ENCODE results near the gene ANKRD13D.
"Not testable (repeated sequence)": the region's sequence is repeated elsewhere in the genome, so short reads cannot be mapped to it uniquely, and the experiment has no call there.

The ANKRD13D gene

DNA sequence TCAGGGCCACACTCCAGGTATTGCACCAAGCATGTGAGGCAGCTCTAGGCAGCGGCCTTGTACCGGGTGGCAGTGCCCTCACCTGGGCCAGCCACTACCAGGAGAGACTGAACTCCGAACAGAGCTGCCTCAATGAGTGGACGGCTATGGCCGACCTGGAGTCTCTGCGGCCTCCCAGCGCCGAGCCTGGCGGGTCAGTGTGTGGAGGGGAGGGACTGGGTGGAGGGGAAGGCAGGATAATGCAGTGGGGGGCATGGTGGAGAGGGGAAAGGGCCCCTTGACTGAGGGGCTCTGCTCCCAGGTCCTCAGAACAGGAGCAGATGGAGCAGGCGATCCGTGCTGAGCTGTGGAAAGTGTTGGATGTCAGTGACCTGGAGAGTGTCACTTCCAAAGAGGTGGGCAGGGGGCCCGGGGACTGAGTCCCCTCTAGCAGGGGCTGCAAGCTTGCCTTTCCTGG is 18.5 kb downstream of the ANKRD13D start:
- no peak for DNase-seq

- DNase-seq: no peak
These were observed 19.1 kb downstream of the ANKRD13D start for GRCh38 chr11:67308031-67308866.

- DNase-seq: peak; percentile 20
These were observed 20.1 kb downstream of the ANKRD13D start for GRCh38 chr11:67309166-67309565.

GRCh38 chr11:67309661-67310061 is 20.6 kb downstream of the ANKRD13D start:
- DNase-seq: no peak

DNA sequence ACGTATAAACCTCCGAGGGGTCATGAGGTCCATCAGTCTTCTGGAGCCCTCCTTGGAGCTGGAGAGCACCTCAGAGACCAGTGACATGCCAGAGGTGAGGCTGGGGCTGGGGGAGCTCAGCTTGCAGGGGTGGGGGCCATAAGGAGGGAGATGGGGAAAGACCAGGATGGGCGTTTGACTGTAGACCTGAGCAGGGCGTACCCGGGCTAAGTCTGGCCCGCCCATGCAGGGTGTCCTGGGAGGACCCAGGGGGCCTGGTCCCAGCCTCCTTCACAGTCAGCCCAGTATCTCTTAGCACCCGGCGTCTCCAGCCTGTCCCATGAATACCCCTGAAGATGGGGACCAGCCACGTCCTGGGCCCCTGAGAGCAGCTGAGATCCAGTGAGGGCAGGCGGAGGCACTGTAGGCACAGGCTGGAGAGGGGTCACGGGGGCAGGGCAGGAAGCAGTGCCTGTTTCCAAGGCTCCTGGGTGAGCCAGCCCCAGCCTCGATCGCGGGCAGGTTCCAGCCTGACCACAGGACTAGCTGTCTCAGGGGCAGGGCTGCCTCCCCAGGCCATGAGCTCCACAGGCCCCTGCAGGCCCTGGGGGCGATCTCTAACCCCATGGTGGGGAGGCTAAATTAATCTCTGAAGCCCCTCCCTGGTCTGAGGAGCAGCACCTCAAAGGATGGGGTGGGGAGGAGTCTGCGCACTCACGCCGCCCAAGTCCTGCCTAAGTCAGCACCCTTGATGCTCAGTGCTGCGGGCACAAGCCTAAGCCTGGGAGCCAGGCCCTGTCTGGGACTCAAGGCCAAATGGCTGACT is 21.3 kb downstream of the ANKRD13D start:
- no peak for DNase-seq

- DNase-seq: no peak
These were observed 22.0 kb downstream of the ANKRD13D start for GRCh38 chr11:67311051-67311555.

DNA sequence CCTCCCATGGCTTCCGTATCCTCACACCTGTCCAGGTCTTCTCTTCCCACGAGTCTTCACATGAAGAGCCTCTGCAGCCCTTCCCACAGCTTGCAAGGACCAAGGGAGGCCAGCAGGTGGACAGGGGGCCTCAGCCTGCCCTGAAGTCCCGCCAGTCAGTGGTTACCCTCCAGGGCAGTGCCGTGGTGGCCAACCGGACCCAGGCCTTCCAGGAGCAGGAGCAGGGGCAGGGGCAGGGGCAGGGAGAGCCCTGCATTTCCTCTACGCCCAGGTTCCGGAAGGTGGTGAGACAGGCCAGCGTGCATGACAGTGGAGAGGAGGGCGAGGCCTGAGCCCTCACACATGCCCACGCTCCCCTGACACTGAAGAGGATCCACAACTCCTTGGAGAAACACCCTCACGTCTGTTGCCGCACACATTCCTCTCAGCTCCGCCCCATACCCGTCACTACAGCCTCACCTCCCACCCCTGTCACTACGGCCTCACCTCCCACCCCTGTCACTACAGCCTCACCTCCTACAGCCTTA is 22.5 kb downstream of the ANKRD13D start:
- DNase-seq: no peak

DNA sequence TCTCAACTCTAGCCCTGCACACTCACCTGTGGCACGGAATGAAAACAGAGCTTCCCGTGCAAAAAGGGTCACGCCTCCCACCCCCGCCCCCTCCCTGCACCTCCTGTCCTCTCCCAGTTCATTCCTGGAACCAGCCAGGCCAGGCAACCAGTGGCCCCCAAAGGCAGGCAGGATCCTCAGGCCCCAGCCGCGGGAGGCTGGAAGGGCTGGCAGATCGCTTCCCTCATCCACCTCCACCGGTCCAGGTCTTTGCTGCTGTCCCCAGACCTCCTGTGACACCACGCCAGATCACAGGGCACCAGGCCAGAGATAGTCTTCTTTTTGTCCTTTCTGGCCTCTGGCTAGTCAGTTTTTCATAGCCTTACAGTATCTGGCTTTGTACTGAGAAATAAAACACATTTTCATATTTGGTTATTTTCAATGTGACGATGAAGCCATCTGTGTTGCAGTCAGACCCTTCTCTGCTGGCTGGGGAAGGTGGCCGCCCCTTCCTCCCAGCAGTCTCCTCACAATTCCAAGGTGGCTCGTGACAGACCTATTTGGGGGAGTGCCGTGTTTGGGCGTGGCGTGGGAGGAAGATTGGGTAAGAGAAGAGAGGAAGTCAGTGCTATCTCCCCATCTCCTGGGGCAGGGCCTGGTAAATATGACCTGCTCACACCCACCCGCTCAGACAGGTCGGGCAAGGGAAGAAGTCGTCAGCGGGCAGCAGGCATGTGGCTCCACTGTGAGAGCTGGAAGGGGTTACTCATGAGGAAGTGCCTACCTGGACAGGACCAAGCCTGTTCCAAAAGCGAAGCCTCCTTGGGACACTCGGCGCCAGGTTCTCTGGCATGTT is 23.3 kb downstream of the ANKRD13D start:
- no peak for DNase-seq

DNA sequence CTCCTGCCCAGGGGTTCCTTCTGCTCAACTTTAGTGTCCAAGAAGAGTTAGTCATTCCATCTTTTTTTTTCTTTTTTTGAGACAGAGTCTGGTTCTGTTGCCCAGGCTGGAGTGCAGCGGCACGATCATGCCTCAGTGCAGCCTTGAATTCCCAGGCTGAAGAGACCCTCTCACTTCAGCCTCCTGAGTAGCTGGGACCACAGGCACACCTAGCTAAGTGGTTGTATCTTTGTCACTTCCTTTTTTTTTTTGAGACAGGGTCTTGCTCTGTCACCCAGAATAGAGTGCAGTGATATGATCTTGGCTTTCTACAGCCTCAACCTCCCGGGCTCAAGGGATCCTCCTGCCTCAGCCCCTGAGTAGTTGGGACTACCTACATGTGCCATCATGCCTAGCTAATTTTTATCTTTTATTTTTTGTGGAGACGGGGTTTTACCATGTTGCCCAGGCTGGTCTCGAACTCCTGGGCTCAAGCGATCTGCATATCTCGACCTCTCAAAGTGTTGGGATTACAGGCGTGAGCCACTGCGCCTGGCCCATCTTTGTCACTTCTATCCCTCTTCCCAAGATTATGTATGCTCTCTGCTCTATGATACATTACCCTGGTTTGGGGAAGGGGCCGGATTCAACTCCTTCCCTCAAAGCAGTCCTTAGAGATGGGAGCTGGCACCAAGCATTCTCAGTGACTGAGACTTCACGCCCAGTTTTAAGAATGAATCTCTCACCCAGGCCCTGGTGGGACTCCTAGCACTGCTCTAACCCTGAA is 24.2 kb downstream of the ANKRD13D start:
- DNase-seq: no peak

- no peak for DNase-seq
These were observed 25.1 kb downstream of the ANKRD13D start for GRCh38 chr11:67314218-67314617.

GRCh38 chr11:67315325-67315909 is 26.3 kb downstream of the ANKRD13D start:
- DNase-seq: no peak

DNA sequence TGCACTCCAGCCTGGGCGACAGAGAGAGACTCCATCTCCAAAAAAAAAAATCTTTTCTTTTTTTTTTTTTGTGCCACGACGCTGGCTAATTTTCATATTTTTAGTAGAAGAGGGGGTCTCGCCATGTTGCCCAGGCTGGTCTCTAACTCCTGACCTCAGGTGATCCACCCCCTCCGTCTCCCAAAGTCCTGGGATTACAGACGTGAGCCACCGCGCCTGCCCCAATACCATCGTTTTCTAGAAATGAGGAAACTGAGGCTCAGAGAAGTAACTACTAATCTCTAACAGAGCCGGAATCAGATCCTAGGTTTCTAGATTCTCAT is 27.7 kb downstream of the ANKRD13D start:
- DNase-seq: no peak

GRCh38 chr11:67317205-67317887 is 28.2 kb downstream of the ANKRD13D start:
- DNase-seq: peak; percentile 98

- no peak for DNase-seq
These were observed 28.9 kb downstream of the ANKRD13D start for GRCh38 chr11:67317888-67318555.

DNA sequence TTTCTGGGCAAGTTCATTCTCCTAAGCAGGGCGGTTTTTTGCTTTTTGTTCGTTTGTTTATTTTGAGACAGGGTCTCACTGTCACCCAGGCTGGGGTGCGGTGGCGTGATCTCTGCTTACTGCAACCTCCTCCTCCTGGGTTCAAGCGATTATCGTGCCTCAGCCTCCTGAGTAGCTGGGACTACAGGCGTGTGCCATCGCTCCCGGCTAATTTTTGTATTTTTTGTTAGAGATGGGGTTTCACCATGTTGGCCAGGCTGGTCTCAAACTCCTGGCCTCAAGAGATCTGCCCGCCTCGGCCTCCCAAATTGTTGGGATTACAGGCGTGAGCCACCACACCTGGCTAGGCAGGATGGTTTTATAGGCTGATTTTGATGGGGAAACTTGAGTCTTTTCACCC is 29.8 kb downstream of the ANKRD13D start:
- not testable (repeated sequence) for DNase-seq

DNA sequence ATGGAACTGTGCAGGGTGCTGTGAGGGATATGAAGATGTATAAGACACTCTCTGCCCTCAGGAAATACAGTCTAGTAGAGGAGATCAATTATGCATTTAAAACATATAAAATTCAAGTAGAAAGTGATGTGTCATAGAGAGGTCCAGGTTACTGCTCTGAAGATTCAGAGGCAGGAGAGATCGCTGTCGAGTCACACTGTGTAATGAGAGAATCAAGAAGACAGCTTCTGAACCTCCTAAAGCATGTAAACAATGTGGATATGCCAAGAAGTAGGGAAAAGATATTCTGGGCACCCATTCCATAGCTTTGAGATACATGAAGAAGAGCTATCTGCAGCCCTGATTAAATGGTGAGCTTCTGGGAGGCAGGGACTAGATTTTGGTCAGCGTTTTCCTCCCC is 30.9 kb downstream of the ANKRD13D start:
- DNase-seq: no peak

GRCh38 chr11:67320691-67321090 is 31.6 kb downstream of the ANKRD13D start:
- no peak for DNase-seq

DNA sequence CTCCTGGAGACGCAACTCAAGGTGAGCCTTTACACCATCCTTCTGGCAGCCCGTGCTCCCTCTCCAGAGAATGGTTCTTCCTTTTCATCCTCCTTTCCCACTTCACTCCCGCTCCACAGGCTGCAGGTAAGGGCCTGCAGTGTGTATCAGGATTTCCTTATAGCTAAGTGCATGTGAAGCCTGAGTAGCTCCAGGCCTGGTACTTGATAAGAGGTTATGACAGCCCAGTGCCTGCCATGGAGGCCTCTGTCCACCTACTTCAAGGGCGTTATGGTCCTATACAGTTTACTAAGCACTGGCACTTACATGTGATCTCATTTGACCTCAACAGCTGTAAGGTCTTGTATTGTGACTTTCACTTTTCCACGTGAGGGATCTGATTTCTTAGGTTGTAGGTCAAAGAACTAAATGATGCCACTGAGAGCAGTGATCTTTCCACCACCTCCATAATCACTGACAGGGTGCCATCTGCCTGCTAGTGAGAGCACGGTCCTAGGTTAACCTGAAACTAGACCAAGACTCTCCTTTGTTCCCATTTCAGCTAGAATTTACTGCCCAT is 32.3 kb downstream of the ANKRD13D start:
- DNase-seq: no peak

DNA sequence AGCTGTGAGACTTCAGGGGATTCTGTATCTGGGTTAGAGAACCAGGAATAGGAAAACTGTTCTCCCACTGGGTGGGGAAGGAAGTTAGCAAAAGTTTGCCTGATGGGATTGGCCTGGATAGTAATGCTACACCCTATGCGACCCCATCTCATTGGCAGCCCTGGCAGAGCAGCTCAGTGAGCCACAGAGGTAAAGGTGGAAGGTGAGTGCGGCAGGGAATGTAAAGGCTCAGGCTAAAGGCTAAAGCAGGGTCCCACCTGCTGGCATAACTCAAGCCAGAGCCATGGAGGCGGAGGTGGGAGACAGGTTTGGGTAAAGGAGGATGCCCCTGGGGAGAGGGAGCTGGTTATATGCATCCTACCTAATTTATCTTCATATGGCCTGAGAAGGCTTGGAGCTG is 32.9 kb downstream of the ANKRD13D start:
- no peak for DNase-seq

- DNase-seq: no peak
These were observed 34.4 kb downstream of the ANKRD13D start for GRCh38 chr11:67323526-67323925.
